Liver (tissue), 9 donors: ENCODE data around the gene PPME1. TPM values are rescaled to one million over a fixed set of nuclear protein-coding genes. Genes with fewer than 3 reads are reported as not detected.

Source experiments
- DNase-seq: peaks from one replicate; pipeline ENCODE4 v3.0.0-alpha.2; 2017; ENCODE audit warnings: low spot score
- H3K27ac ChIP-seq, 2 donors: one replicate each; pipeline ENCODE4 v1.7.0; 2013; ENCODE audit warnings: inconsistent platforms in 2 of 2, low read length in 2 of 2, control low read depth in 1 of 2, low read depth in 1 of 2, mild to moderate bottlenecking in 1 of 2
- H3K27me3 ChIP-seq, 4 donors: one replicate each; pipeline versions ENCODE4 v1.6.1 to v1.7.0; 2013; ENCODE audit warnings: low read length in 3 of 4, inconsistent platforms in 1 of 4, mild to moderate bottlenecking in 1 of 4, moderate library complexity in 1 of 4; ENCODE audit not compliant: control insufficient read depth in 4 of 4, insufficient read depth in 4 of 4
- H3K36me3 ChIP-seq, 4 donors: one replicate each; pipeline versions ENCODE4 v1.6.1 to v1.7.0; 2013; ENCODE audit warnings: low read length in 3 of 4, mild to moderate bottlenecking in 3 of 4, low read depth in 1 of 4, moderate library complexity in 1 of 4; ENCODE audit not compliant: control insufficient read depth in 4 of 4, insufficient read depth in 3 of 4
- H3K4me1 ChIP-seq, 4 donors: one replicate each; pipeline versions ENCODE4 v1.6.1 to v1.7.0; 2013; ENCODE audit warnings: low read length in 3 of 4, mild to moderate bottlenecking in 3 of 4, moderate library complexity in 1 of 4; ENCODE audit not compliant: control insufficient read depth in 4 of 4, insufficient read depth in 4 of 4
- H3K4me3 ChIP-seq, 3 donors: one replicate each; pipeline versions ENCODE4 v1.6.1 to v1.7.0; 2013; ENCODE audit warnings: low read length in 3 of 3, control low read depth in 1 of 3, low read depth in 1 of 3, mild to moderate bottlenecking in 1 of 3
- H3K9ac ChIP-seq, 2 donors: one replicate each; pipeline ENCODE4 v1.7.0; 2013; ENCODE audit warnings: low read length in 2 of 2, mild to moderate bottlenecking in 2 of 2, moderate library complexity in 2 of 2, control low read depth in 1 of 2, low read depth in 1 of 2
- H3K9me3 ChIP-seq, 4 donors: one replicate each; pipeline versions ENCODE4 v1.6.1 to v1.7.0; 2013; ENCODE audit warnings: low read length in 3 of 4; ENCODE audit not compliant: control insufficient read depth in 4 of 4
- ATF3 ChIP-seq: IDR thresholded peaks from 2 replicates; pipeline ENCODE4 v1.6.1; 2016; ENCODE audit warnings: antibody characterized with exemption
- EGR1 ChIP-seq, 2 donors: IDR thresholded peaks; 2 replicates each; pipeline ENCODE4 v1.6.1; 2016 to 2018; ENCODE audit warnings: antibody characterized with exemption in 2 of 2, low read depth in 2 of 2
- FOXA2 ChIP-seq: IDR thresholded peaks from 2 replicates; pipeline ENCODE4 v1.6.1; 2016; ENCODE audit warnings: antibody characterized with exemption
- GABPA ChIP-seq, 2 donors: IDR thresholded peaks in 1 of 2; conservative IDR thresholded peaks in 1 of 2; 2 replicates each; pipeline ENCODE4 v1.6.1; 2016; ENCODE audit warnings: antibody characterized with exemption in 2 of 2, mild to moderate bottlenecking in 1 of 2, moderate library complexity in 1 of 2
- HNF4A ChIP-seq, 2 donors: conservative IDR thresholded peaks; 2 replicates each; pipeline ENCODE4 v1.6.1; 2016; ENCODE audit warnings: antibody characterized with exemption in 2 of 2, mild to moderate bottlenecking in 2 of 2
- HNF4G ChIP-seq: IDR thresholded peaks from 2 replicates; pipeline ENCODE4 v1.6.1; 2016; ENCODE audit warnings: antibody characterized with exemption
- RAD21 ChIP-seq, 2 donors: IDR thresholded peaks; 2 replicates each; pipeline ENCODE4 v1.6.1; 2016; ENCODE audit warnings: antibody characterized with exemption in 2 of 2, mild to moderate bottlenecking in 2 of 2
- REST ChIP-seq: IDR thresholded peaks from 2 replicates; pipeline ENCODE4 v1.6.1; 2016; ENCODE audit warnings: antibody characterized with exemption, mild to moderate bottlenecking
- RXRA ChIP-seq, 2 donors: IDR thresholded peaks; 2 replicates each; pipeline ENCODE4 v1.6.1; 2017 to 2018; ENCODE audit warnings: antibody characterized with exemption in 2 of 2, mild to moderate bottlenecking in 1 of 2
- SP1 ChIP-seq: IDR thresholded peaks from 2 replicates; pipeline ENCODE4 v1.6.1; 2018; ENCODE audit warnings: antibody characterized with exemption, mild to moderate bottlenecking
- TAF1 ChIP-seq: conservative IDR thresholded peaks from 2 replicates; pipeline ENCODE4 v1.6.1; 2016; ENCODE audit warnings: antibody characterized with exemption, mild to moderate bottlenecking
- YY1 ChIP-seq: IDR thresholded peaks from 2 replicates; pipeline ENCODE4 v1.6.1; 2016; ENCODE audit warnings: antibody characterized with exemption, mild to moderate bottlenecking
- WGBS: extraction: QIAGEN DNeasy Blood & Tissue Kit; methylation state at CpG from one replicate; pipeline ENCODE4 v1.1.7; 2013; 5-methylcytosine and 5-hydroxymethylcytosine counted together
- polyA plus RNA-seq, 2 donors: library from polyadenylated mRNA; stranded (reverse) in 1 of 2; unstranded in 1 of 2; fragments of 200-250 nt in 1 of 2; fragments of >200 nt in 1 of 2; fragmentation: Nextera tagmentation in 1 of 2; extraction: Ambion mirVana in 1 of 2; gene quantifications; one replicate each; pipeline versions ENCODE4 v1.2.1 to v1.2.3, GENCODE V29; 2013 to 2015
- total RNA-seq, 2 donors: library from RNA; depleted of rRNA; stranded (reverse); fragments of >200 nt; gene quantifications; one replicate each; pipeline ENCODE4 v1.2.3, GENCODE V29; 2014
- donor health status: healthy.
- donor health status: healthy.
- donor health status: healthy.
- donor health status: healthy.
- donor health status: healthy.

The PPME1 gene
- total and polyA plus RNA-seq, 4 donors, result 9.1 to 47.4 (median 13.6) TPM

GRCh38 chr11:74203966-74204365 lies 32.9 kb downstream of the PPME1 start:
- Histone ChIP-seq H3K9me3 (no peaks in the 10 kb centered on the region), H3K4me1 (no peaks in the 10 kb centered on the region), H3K4me3 (no peak overlapping the region), H3K9ac (no peak overlapping the region), H3K27me3 (no peaks in the 10 kb centered on the region), H3K27ac (no peak overlapping the region), H3K36me3 (peaks cover 0 to 7% (median 4%) of the 10 kb centered on the region in 4 donors)
- DNase-seq, result no peak
- no peak for TF ChIP-seq SP1
- WGBS, result 98% methylated on average over 2 of the region's 2 CpGs

- WGBS, result 93% methylated on average over 1 of the region's 1 CpG
- peaks cover 6 to 11% (median 8%) of the 10 kb centered on the region in 4 donors for H3K36me3 ChIP-seq
- no peak overlapping the region for H3K9ac ChIP-seq
These were observed 33.6 kb downstream of the PPME1 start for GRCh38 chr11:74204701-74205100.

GRCh38 chr11:74205181-74205580 lies 34.1 kb downstream of the PPME1 start:
- Histone ChIP-seq H3K4me3 (no peak overlapping the region), H3K27me3 (no peaks in the 10 kb centered on the region), H3K9me3 (no peaks in the 10 kb centered on the region), H3K36me3 (peaks cover 10 to 11% (median 11%) of the 10 kb centered on the region in 4 donors), H3K27ac (no peak overlapping the region), H3K9ac (no peak overlapping the region), H3K4me1 (no peaks in the 10 kb centered on the region)
- TF ChIP-seq HNF4A (conservative IDR thresholded peaks at IDR 0.05) (no peak), ATF3 (no peak), FOXA2 (no peak), TAF1 (no peak), GABPA (IDR thresholded peaks at IDR 0.05 in 1 of 2, conservative IDR thresholded peaks at IDR 0.05 in 1 of 2) (no peak), REST (no peak), RAD21 (IDR thresholded peaks at IDR 0.05) (no peak), YY1 (no peak), HNF4G (no peak)
- DNase-seq, result peak; percentile 41
- 97% methylated on average over 1 of the region's 1 CpG for WGBS

More at GRCh38 chr11:74204701-74205100, 33.6 kb downstream of the PPME1 start:
- no peaks in the 10 kb centered on the region for H3K27me3 ChIP-seq
- H3K9me3 ChIP-seq, result no peaks in the 10 kb centered on the region
- DNase-seq, result no peak
- H3K4me1 ChIP-seq, result no peaks in the 10 kb centered on the region
- no peak overlapping the region for H3K27ac ChIP-seq
- H3K4me3 ChIP-seq, result no peak overlapping the region
- no peak for TF ChIP-seq HNF4G
- no peak for TF ChIP-seq FOXA2
- no peak for TF ChIP-seq EGR1 (IDR thresholded peaks at IDR 0.05; ENCODE audit: low read depth in 2 of 2)
- no peak for TF ChIP-seq RXRA (IDR thresholded peaks at IDR 0.05)
